ENCODE data around the gene CD226. TPM values are rescaled to one million over a fixed set of nuclear protein-coding genes. Genes with fewer than 3 reads are reported as not detected.

Gene CD226
- polyA plus RNA-seq, 1 experiment: 0.09 TPM

DNA sequence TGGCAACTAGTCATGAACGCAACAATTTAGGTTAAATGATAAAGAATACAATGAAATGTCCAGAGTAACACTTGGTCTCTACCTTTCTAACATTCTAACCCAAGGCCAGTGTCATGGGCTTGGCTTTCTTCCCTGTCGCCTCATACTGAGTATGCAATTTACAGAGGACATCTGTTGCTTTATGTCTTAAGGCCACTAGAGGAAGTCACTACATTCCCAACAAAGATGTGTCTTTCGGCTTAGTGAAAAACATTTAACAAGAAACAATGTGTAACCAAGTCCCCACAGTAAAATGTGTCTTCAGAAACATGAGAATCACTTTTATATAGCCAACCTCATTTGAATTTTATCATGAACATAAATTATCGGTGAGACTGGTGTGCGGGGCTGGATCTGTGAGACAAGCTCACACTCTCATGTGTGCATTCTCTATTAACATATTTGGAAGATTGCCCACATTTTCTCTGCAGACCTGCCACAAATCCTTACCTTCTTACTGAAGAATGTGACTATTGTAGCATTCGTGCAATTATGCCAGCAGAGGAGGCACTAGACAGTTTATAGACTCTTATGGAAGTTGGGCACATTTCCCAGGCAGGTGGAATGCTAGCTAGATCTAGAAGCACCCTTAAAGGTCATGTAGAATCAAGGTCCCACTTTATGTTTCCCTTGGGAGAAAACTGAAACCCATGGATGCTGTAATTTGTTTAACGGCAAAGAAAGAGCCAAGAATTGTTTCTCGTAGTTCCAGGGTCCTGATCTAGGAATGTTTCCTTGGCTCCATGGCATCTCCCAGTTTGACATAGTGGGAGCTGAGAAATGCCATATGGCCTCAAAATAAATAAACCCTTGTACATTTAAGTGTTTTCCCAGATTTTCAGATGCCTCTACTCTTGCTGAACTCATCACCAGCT lies 101.8 kb downstream of the CD226 start:
- TF ChIP-seq CTCF (IDR thresholded peaks at IDR 0.05; ENCODE audit: low read depth, low read length): no peak
- ChIA-PET POLR2A (interaction anchor here (0.6 kb wide), 1 partner anchor 154 kb away, joined by 4 read pairs; no protein-coding TSS in a partner anchor), CTCF (interaction anchor here (0.6 kb wide), 1 partner anchor 27 kb away, joined by 3 read pairs; no protein-coding TSS in a partner anchor)
- Histone ChIP-seq H3K4me3 (ENCODE audit: low read depth, low read length) (no peak overlapping the region), H3K27ac (ENCODE audit: low read depth, low read length) (no peak overlapping the region), H3K9me3 (ENCODE audit: control insufficient read depth, insufficient read depth, low read length) (no peaks in the 10 kb centered on the region), H3K27me3 (ENCODE audit: control insufficient read depth, insufficient read depth, low read length) (no peaks in the 10 kb centered on the region)
- peak; percentile 53 for DNase-seq (ENCODE audit: low read depth, low spot score)

GRCh38 chr18:69844656-69845055 lies 103.0 kb downstream of the CD226 start:
- Histone ChIP-seq H3K9me3 (ENCODE audit: control insufficient read depth, insufficient read depth, low read length) (peaks cover under 1% of the 10 kb centered on the region; the same call in 1 of the 2 replicates), H3K27ac (ENCODE audit: low read depth, low read length) (no peak overlapping the region), H3K4me3 (ENCODE audit: low read depth, low read length) (no peak overlapping the region), H3K27me3 (ENCODE audit: control insufficient read depth, insufficient read depth, low read length) (no peaks in the 10 kb centered on the region)
- no peak for DNase-seq (ENCODE audit: low read depth, low spot score)
- ChIA-PET CTCF (no interaction called here), POLR2A (no interaction called here)
- no peak for TF ChIP-seq CTCF (IDR thresholded peaks at IDR 0.05; ENCODE audit: low read depth, low read length)

DNA sequence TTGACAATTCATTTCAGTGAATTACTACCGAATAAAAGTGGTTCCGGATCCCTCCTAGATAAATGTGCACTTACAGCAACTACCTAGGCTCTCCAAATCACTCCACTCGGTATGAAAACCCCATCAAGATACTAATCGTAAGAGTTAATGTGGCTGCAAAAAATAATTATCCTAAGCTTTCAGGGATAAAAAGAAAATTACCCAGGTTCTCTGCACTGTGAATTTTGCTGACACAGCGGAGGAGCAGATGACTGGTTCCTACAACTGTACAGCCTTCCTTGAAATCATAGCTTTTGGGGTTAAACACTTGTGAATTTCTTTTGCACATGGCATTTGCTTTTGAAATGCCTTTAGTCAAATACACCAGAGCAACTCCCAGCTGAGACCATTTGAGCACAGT lies 104.7 kb downstream of the CD226 start:
- Histone ChIP-seq H3K4me3 (ENCODE audit: low read depth, low read length) (no peak overlapping the region), H3K9me3 (ENCODE audit: control insufficient read depth, insufficient read depth, low read length) (peaks cover 8% of the 10 kb centered on the region), H3K27ac (ENCODE audit: low read depth, low read length) (no peak overlapping the region), H3K27me3 (ENCODE audit: control insufficient read depth, insufficient read depth, low read length) (no peaks in the 10 kb centered on the region)
- ChIA-PET CTCF (interaction anchor here (0.5 to 0.6 kb wide), 2 partner anchors 212 to 287 kb away, joined by 3 read pairs; no protein-coding TSS in a partner anchor), POLR2A (no interaction called here)
- no peak for TF ChIP-seq CTCF (IDR thresholded peaks at IDR 0.05; ENCODE audit: low read depth, low read length)
- DNase-seq (ENCODE audit: low read depth, low spot score): no peak

DNA sequence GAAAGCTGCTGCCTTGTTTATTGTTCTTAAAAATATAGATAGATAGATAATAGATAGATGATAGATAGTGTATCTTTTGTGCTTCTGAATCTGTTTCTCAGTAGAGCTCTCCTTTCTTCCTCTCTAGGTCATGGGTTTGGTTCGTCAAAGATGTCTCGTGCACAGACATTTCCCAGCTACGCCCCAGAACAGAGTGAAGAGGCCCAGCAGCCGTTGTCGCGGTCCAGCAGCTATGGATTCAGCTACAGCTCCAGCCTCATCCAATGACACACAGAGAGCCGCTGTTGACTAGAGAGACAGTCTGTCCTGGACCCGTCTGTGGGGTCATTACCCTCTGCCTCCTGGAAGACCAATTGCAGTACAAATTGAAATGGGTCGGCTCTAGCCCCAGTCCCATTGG lies 106.6 kb downstream of the CD226 start:
- CTCF ChIA-PET: interaction anchor here (0.5 to 1.2 kb wide), 3 partner anchors 47 to 246 kb away, joined by 3 to 5 read pairs (median 4); no protein-coding TSS in a partner anchor
- peaks cover 8% of the 10 kb centered on the region for H3K9me3 ChIP-seq (ENCODE audit: control insufficient read depth, insufficient read depth, low read length)
- DNase-seq (ENCODE audit: low read depth, low spot score): no peak

More for the DNA sequence above, 106.6 kb downstream of the CD226 start:
- no peak overlapping the region for H3K27ac ChIP-seq (ENCODE audit: low read depth, low read length)
- no peak overlapping the region for H3K4me3 ChIP-seq (ENCODE audit: low read depth, low read length)
- POLR2A ChIA-PET: no interaction called here
- no peaks in the 10 kb centered on the region for H3K27me3 ChIP-seq (ENCODE audit: control insufficient read depth, insufficient read depth, low read length)
- TF ChIP-seq CTCF (IDR thresholded peaks at IDR 0.05; ENCODE audit: low read depth, low read length): no peak
